GM12875 (cell line): Measurements from ENCODE around the gene MTA1.

Experiments used
- H3K4me3 ChIP-seq: one replicate; pipeline ENCODE4 v1.5.1; 2011; ENCODE audit warnings: low read depth, low read length, control low read depth
- TF ChIP-seq, protein P1 (sequence below): IDR thresholded peaks from 2 replicates; pipeline ENCODE4 v1.5.1; 2011; ENCODE audit warnings: low read depth, mild to moderate bottlenecking, control low read depth, inconsistent platforms, low read length, moderate library complexity, borderline replicate concordance; ENCODE audit not compliant: insufficient read depth

The MTA1 gene

DNA sequence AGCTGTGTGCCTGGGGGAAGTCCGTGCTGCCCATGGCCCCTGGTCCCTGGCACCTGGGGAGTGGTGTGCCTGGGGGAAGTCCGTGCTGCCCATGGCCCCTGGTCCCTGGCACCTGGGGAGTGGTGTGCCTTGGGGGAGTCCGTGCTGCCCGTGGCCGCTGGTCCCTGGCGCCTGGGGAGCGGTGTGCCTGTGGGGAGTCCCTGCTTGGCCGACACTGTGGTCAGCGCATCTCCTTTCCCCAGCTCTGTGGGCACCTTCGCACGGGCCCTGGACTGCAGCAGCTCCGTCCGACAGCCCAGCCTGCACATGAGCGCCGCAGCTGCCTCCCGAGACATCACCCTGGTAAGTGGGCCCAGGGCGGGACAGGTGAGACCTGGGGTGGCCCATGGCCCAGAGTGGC is 40.5 kb downstream of the MTA1 start:
- TF ChIP-seq, protein P1, sequence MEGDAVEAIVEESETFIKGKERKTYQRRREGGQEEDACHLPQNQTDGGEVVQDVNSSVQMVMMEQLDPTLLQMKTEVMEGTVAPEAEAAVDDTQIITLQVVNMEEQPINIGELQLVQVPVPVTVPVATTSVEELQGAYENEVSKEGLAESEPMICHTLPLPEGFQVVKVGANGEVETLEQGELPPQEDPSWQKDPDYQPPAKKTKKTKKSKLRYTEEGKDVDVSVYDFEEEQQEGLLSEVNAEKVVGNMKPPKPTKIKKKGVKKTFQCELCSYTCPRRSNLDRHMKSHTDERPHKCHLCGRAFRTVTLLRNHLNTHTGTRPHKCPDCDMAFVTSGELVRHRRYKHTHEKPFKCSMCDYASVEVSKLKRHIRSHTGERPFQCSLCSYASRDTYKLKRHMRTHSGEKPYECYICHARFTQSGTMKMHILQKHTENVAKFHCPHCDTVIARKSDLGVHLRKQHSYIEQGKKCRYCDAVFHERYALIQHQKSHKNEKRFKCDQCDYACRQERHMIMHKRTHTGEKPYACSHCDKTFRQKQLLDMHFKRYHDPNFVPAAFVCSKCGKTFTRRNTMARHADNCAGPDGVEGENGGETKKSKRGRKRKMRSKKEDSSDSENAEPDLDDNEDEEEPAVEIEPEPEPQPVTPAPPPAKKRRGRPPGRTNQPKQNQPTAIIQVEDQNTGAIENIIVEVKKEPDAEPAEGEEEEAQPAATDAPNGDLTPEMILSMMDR: no peak
- H3K4me3 ChIP-seq: no peak overlapping the region

DNA sequence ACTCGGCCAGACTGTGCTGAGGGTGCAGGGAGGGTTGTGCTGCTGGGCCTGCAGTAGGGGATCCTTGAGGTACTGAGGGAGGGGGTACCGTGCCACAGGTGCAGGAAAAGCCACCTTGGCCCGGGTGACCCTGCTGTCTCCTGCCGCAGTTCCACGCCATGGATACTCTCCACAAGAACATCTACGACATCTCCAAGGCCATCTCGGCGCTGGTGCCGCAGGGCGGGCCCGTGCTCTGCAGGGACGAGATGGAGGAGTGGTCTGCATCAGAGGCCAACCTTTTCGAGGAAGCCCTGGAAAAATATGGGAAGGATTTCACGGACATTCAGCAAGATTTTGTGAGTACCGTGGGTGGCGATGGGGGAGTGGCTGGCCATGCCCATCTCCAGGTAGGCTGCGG is 41.0 kb downstream of the MTA1 start:
- H3K4me3 ChIP-seq: no peak overlapping the region
- TF ChIP-seq, protein P1: no peak

DNA sequence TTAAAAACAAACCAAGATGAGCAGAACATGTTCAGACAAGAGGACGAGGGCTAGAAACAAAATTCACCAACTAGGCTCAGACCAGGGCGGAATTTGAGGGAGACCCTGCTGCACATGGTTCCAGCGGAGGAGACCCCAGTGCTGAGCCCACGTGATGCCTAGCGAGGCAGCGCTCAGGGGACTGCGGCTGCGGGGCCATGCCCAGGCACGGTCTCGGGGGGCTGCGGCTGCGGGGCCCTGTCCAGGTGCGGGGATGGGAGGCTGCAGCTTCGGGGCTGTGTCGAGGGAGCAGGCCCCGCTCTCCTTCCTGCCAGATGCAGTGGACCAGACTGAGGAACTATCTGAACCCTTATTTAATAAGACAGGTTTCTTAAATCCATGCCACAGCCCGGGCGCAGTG is 42.3 kb downstream of the MTA1 start:
- TF ChIP-seq, protein P1: no peak
- no peak overlapping the region for H3K4me3 ChIP-seq

DNA sequence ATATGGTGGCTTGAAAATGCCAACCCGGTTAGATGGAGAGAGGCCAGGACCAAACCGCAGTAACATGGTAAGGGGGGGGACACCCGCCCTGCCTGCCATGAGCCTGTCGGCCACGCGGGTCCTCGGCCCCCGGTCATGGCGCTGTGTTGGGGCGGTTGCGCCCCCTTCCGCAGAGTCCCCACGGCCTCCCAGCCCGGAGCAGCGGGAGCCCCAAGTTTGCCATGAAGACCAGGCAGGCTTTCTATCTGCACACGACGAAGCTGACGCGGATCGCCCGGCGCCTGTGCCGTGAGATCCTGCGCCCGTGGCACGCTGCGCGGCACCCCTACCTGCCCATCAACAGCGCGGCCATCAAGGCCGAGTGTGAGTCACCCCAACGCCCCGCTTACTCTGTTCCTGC is 44.9 kb downstream of the MTA1 start:
- no peak overlapping the region for H3K4me3 ChIP-seq
- TF ChIP-seq, protein P1: no peak

DNA sequence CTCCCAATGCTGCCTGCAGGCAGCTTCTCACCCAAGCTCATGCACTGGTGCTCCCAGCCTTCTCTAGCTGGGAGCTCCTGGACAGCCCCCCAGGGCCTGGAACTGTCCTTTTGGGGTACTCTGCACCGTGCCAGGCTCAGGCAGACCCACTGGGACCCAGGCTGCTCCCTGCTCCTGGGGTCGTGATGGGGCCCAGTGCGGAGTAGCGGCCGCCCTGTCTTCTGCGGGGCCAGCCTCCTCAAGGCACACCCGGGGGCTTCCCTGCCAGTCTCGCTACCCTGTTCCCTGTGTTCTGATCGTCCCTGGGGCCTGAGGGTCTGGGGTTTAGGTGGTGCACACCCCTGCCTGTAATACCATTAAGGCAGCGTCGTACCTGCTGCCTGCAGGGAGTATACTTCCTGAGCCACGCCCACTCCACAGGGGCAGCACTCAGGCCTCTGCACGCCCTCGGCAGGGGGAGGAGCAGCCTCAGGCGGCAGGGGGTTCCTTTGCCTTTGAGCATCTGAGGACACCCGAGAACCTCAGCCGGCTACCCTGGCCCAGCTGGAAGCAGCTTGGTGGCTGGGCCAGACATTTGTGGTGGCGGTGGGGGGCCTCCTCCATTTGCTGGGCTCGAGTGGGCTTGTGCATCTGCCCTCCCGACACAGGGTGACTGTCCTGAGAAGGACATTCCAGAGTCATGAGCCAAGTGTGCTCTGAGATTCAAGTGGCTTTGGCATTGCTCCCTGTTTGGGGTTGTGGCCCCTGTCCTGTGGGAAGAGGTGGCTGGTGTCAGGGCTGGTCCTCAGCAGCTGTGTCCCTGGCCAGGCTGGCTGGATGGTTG is 45.8 kb downstream of the MTA1 start:
- TF ChIP-seq, protein P1: no peak
- H3K4me3 ChIP-seq: no peak overlapping the region

DNA sequence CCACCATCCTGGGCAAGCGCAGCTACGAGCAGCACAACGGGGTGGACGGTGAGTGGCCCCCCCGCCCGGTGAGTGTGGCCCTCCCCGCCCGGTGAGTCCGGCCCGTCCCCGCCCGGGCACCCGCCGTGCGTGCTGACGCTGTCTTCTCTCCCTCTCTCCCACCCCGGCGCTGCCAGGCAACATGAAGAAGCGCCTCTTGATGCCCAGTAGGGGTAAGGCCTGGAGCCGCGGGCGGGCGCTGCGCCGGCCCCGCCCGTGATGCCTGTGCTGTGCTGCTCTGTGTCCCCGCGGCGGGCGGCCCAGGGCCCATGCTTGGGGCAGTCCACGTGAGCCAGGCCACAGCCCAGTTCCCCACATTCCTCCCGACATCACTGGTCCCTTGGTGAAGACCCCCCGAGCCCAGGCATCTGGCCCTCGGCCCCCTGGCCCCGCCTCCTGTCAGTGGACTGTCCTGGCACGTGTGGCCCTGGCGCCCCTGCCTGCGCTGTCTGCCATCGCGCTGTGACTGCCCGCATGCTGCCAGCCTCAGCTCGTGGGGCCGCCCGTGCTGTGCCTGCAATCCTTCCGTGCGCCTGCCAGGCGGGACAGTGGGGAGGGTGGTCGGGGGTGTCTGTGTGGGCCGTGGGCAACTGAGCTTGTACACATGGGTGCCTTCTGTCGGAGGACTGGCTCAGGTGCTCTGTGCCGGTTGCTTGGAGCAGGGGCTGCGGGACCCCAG is 47.1 kb downstream of the MTA1 start:
- TF ChIP-seq, protein P1: no peak
- no peak overlapping the region for H3K4me3 ChIP-seq
